HG03135 (cell line): ENCODE measurements around the gene OR6V1.
A peak's percentile ranks its signal among the peaks of the same experiment; 100 is the strongest.

Experiments
- ATAC-seq: cut with Tn5 transposase; IDR thresholded peaks from one replicate; pipeline ENCODE4 v1.9.1; 2021; ENCODE audit warnings: mild to moderate bottlenecking, moderate library complexity; ENCODE audit not compliant: unreplicated experiment

OR6V1 gene, protein sequence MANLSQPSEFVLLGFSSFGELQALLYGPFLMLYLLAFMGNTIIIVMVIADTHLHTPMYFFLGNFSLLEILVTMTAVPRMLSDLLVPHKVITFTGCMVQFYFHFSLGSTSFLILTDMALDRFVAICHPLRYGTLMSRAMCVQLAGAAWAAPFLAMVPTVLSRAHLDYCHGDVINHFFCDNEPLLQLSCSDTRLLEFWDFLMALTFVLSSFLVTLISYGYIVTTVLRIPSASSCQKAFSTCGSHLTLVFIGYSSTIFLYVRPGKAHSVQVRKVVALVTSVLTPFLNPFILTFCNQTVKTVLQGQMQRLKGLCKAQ

DNA sequence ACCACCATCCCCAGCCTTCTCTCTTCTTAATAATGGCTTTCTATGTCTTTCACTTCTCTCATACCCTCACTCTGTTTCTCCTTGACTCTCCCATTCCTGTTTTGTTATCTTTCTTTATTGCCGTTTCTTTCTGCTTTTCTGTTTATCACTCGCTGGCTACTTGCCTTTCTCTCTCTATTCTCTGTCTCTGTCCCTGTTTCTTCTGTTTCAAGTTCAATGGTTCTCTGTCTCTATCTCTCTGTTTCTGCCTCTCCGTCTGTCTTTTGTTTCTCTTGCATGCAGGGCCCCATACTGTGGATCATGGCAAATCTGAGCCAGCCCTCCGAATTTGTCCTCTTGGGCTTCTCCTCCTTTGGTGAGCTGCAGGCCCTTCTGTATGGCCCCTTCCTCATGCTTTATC, at the start of gene OR6V1:
TSS of gene OR6V1 (plus strand) at position 301 of the 400 bp plus-strand sequence. CDS start at position 301, 0 bp downstream.
- no peak for ATAC-seq

DNA sequence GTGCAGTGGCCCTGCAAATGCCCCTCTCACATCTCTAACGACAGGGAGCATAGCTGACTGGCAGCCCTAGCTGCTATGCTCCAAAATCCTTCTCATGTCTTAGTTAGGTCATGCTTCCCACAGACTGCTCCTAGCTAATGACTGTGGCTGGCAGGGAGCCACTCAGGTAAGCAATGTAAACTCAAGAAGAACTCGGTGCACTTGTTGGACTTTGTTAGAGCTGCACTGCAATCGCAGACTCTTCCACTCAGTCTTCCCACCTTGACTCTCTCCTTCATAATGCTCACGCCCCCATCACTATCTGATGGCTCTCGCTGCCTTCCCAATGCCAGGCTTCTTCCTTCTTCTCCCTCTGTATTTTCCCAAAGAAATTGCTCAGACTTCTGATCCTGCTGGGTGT, 49.2 kb upstream of the OR6V1 start:
- ATAC-seq, result no peak

DNA sequence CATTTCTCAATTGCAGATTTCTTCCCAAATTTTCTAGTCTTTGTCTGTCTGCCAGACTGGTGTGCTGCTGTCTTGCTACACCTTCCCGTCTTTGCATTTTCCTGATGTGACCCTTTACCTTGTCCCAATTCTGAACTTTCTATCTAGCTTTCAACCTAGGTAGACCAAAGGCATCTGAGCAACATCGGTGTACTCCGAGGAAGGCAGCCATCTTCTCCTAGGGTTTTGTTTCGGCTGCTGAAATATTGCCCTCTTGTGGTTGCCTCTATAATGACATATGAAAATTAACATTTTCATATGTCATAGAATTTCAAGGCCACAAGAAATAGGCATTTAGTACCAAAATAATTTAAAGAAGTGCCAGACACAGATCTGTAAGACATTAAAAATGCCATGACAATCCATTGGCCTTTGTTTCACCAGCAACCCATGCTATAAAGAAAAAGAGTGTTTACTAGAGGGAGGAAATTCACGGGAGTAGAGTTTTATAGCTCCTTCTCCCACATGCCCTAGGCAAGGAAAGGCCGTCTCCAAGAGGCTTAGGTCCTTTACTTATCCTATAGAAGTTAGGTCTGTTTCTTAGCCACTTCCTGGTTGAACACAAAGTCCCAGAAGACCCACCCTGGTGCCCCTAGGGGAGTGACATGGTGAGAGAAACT, 48.6 kb upstream of the OR6V1 start:
- ATAC-seq, result no peak

DNA sequence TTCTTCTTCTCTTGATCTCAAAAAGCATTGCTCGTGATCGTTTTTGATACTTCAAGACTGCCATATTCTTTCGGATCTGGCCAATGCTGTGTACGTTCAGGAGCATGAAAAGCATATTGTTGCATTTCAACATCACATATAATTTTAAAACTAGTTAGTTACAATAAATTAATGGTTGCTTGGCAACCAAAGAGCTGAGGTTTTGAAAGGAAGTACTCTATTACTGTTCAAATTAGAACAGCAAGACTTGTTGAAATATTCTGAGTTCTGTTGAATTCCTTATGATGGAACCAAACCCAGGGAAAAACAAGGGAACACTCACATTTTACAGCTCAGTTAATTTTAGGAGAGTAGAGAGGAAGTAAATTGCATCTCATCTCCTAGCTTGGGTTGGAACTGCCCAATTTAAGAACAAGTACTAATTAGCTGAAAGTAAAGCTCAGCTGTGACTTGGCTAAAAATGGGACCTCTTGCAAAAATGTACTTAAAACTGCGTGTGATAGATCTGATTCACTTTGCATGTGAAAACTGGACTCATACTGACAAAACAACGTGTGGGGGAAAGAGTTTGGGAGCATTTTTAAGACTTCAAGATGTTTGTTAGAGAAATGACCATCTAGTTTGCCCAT, 46.4 kb upstream of the OR6V1 start:
- no peak for ATAC-seq

DNA sequence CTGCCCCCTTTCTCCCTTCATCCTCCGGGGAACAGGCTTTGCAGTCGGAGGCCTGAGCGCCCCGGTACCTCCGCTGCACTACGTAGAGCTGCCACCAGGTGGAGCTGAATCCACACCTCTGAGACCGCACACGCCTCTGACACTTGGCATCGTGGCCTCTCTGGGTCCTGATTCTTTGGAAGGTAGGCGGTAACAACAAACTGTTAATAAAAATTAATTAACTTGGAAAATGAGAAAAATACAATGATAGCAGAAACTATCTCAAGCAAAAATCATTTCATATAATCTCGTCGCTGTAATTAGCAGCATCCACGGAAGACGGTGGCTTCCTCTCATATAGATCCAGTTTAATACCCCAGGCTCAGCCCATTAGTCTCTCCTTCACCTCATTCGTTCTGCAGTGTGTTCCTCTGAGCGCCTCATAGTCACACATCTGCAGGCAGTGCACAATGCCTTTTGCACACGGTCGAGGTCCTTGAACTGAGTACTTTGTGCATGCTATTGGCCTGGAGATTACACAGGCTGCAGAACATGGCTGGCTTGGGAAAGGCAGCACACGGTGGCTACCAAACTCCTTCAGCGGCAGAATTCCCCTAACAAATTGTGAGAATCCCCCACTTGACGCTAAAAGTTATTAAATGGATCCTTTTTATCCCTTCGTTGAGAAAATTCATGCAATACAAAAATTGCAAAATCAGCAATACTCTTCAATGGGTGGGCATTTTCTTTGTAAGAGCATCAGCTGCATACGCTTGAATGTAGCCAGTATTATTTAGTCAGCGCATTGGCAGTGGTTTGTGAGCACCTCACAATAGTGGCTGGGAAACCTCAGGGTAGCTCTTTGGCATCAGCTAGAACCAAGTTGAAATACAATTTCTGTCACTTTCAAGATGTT, 43.9 kb upstream of the OR6V1 start:
- peak; percentile 95 for ATAC-seq

DNA sequence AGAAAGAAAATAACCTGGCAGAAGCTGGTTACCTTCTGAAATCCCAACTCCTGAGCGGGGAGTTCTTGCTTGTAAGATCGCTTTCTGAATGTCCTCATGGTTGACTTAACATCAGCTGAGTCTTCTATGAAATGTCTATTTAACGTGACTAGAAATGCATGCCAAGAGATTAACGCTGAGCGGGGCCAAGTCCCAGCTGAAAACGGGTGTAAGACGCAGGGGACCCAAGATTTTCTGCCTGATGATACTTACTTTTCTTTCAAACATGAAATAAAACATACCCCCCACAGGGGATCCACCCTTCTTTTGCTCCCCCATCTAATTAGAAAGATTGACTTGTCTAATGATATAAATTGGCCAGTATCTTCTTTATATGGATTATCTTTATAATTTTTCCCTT, 40.1 kb upstream of the OR6V1 start:
- no peak for ATAC-seq

DNA sequence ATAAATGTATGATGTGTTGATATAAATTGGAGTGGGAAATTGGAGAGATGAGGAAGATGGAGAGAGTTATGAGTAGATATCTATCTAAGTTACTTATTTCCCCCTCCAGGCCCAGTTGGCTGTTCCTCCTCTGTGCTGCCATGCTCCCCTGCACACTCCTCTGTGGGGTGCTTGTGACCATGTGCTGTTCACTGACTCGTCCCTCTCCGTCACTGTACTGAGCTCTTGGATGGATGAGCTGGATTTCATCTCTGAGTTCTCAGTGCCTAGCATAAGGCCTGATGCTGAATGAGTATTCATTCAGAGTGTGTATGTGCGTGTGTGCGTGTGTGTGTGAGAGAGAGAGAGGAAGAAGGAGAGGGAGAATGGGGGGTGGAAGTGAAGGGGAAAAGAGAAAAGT, 39.7 kb upstream of the OR6V1 start:
- no peak for ATAC-seq

DNA sequence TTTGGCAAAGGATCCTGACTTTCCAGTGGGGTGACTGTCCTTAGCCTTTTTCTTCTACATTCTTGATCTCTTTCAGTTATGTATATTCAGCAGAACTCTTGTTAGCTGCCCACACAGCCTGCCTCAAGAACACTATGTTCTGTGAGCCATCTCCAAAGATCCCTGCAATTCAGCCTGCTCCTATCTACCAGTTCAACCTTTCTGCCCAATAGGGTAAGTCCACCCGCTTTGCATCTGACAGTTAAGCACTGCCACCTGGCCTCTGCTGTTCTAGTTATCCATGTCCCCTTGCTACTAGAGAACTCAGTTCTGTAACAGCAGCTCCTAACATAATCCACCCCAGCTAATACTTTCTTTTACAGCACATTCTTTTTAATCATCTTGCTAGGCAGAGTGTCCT, 38.7 kb upstream of the OR6V1 start:
- ATAC-seq, result no peak

DNA sequence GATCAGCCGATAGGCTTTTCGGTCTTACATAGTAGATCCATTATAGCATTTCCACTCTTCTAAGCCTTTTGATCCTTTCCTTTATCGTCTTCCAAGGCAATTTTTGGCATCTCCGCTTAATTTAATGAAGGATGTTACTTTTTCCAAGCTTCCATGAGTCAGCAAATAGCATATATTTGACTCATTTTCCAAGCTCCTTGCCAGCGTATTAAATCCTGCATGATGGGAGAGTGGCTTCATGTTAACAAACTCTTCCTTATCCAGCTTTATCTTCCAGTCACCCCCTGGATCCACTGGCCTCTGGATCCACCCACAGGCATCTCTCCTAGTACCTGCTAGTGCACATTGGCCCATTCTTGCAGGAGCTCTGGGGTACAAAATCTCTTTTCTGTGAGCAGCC, 38.2 kb upstream of the OR6V1 start:
- ATAC-seq, result no peak

DNA sequence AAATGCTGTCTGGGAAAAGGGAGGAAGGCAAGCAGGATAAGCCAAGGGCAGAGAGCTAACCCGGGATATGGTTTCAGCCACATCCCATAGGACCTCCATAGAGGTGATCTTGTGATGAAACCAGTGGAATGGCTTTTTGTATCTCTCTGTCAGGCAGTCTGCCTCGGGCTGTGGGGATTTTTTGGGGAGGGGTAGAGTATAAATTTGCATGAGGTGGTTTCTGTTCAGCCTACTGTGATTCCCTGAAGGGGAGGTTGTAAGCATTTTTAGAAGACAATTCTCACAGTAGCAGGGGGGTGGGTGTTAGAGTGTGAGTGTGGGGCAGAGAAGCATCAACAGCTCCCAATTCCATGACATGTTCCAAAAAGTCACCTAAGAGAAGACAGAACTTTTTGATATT, 37.1 kb upstream of the OR6V1 start:
- ATAC-seq, result peak; percentile 63

DNA sequence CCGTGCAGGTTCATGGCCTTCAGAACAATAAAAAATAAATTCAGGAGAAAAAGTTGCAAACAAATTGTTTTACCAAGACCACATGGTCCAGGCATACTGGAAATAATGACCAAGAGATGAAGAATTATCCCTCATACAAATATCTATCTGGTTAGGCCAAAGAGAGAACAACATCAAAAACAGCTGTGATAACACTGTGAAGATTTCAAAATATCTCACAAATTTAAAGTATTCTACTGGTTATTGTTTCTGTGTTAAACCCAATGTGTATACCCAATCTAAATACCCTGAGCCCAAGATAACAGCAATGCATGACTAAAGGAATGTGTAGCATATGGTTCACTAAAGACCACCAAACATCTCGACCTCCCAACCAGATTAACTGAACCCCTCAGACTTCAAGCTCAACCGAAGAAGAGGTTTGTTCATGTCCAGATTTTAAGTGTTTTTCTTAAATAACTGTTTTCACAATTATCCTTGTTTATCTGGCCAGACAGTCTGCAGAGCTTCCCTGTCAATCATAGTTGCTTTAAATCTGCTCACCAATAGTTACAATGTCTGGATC, 36.1 kb upstream of the OR6V1 start:
- no peak for ATAC-seq

DNA sequence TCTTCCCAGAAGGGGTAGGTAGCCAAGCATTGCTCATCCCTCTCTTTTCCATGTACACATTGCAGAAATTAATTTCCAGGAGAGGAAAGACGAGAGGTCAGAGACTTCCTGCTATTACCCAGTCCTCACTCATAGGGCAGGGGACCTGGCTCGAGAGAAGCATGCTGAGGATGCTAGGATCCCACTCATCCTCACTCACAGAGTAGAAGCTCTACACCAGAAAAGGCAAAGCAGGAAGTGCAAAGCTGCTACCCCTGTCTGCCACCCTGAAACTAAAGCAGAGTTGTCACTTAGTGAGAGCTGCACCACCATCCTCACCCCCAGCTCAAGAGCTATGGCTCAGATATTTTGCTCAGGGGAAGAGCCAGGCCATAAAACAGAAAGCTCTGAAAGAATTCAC, 35.1 kb upstream of the OR6V1 start:
- ATAC-seq, result no peak

DNA sequence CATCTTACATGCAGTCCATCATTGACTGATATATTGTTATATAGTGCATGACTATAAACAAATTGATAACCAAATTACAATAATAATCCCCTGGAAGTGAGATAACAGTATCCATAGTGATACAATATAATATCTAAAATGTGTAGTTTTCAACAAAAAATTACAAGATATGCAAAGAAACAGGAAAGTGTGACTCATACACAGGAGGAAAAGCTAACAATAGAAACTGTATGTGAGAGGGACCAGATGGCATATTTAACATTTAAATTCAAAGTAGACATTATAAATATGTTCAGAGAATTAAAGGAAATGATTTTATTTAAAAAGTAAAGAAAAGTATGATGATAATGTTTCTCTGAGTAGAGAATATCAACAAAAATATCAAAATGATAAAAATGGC, 33.2 kb upstream of the OR6V1 start:
- ATAC-seq, result no peak

DNA sequence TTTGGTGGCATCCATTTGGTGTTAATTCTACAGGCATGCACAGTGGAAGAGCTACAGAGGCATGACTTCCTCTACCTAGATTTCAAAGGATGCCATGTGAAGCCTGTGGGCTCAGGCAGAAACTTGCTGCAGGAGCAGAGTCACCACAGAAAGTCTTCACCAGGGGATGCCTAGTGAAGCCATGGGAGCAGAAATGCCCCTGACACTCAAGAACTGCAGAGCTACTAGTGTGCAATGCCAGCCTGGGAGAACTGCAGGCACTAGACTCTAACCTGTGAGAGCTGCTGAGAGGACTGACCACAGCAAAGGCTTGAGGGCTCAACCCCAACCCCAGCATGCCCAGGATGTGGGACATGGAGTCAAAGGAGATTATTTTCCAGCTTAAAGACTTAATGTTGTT, 29.1 kb upstream of the OR6V1 start:
- ATAC-seq, result no peak

DNA sequence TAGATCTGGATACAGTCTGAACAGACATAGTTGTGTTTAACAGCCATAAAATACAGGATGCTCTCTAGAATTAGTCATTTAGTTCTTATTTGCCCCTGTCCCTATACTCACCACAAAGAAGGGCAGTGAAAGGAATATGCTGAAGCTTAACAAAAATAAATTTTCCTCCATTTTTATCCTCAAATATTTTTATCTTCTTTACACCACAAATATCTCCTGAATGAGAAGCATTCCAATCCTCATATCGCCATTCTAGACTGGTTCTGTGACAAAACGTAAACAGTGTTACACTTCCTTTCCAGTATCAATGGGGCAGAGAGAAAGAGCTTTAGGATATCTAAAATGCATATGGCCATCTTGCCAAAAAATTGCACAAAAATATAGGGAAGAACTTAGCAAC, 26.8 kb upstream of the OR6V1 start:
- ATAC-seq, result no peak

DNA sequence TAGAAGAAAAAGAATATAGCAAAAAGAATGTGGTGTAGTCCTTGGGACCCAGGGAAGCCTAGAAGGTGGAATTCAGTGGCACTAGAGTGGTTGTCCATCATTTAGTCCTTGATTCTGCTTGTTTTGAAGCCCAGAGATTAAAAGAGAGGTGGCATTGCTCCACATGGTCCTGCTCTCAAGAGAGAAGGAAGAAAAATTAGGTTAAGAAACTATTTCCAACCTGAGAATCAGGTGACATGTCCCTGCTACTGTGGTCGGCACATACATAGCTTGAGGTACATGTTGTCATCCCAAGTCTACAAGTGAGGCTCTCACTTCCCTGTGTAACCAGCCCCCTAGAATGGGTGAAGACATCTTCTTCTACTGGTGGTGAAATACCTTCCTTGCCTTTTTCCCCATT, 25.1 kb upstream of the OR6V1 start, which contains the start of gene OR9A2:
TSS of gene OR9A2 (minus strand) at position 101 of the 400 bp plus-strand sequence. CDS start at position 101, 0 bp downstream.
- ATAC-seq, result no peak

DNA sequence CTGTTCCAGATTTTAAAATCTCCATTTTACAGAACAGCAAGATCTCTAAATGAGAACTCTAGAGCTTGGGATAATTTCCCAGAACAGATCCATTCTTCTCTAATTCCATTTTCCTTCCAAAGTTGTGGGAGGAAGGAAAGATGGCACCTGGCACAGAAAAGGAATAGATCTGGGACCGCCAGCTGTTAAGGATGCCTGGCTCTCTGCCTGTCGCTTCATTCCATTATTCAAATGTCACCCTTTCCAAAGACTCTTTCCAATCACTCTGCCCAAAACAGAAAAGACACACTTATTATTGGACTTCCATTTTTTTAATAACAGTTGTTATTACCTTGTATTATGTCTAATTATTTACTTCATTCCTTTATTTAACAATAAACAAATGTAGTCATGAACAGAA, 24.5 kb upstream of the OR6V1 start:
- ATAC-seq, result no peak

DNA sequence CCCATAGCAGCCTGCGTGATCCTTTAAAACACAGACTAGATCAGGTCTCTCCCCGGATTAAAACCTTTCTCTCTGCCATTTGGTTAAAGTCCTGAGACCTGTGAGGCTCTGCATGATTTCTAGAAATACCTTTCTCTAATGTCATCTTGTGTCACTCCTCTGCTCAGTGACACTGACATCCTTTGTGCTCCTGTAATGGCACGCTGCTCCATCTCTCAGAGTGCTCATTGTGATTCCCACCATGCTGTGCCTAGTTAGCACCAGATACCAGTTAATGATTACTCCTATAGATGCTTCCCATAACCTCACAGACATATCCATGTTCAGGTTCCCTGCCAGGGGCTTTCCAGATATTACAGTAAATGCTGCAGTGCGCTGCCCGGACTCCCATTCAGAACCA, 13.5 kb upstream of the OR6V1 start:
- no peak for ATAC-seq

DNA sequence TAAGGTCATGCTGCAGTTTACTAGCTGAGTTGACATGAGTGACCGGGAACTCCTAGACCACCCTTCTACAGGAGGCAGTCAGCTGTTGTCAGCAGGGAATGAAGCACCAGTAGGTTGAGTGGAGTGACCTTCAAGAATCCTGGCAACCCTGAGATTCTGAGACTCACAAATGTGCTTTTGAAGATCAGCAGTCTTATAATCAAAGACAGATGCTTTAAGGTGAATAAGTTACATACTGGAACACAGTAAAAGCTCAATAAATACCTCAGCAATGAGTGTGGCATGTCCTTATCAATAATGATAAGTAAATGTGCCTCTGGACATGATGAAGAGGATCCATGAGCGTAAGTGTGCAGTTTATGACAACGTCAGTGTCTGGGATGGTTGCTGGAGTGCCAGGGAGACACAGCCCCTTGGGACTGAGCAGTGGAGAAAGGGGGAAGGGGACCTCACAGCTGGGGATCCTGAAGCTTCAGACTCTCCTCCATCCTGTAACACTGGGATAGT, 11.9 kb upstream of the OR6V1 start:
- no peak for ATAC-seq

DNA sequence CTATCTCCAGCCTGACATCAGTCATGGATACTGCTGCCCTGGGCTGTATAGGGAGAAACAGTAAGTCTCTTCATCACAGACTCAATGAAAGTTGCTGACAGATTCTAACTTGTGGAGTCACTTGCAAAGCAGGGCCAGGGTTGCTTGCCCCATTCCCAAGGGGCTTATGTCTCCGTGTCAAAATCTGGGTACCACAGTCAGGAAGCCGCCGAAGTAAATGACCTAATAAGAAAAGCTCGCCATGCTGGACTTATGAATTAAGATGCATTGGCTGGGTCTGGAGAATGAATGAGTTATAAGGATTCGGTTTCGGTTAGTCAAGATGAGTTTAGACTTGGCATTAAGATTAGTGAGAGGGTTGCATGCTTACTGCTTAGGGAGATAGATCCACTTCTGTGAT, 10.8 kb upstream of the OR6V1 start:
- ATAC-seq, result no peak
